ENCODE data around the gene PAOX. TPM values are rescaled to one million over a fixed set of nuclear protein-coding genes. Genes with fewer than 3 reads are reported as not detected.

Gene PAOX
- total RNA-seq (2014; rRNA removed; shearing (Covaris generic)): 8.7 and 8.8 TPM in 2 replicates
- polyA plus RNA-seq (2016; fragmentation: Nextera tagmentation; extraction: Ambion mirVana): 4.1 and 6.1 TPM in 2 replicates
- long read RNA-seq, partial matches to known transcripts: 1 of 6 reads
- long read RNA-seq, other reads (novel, unspliced or antisense): 0 of 6 reads

DNA sequence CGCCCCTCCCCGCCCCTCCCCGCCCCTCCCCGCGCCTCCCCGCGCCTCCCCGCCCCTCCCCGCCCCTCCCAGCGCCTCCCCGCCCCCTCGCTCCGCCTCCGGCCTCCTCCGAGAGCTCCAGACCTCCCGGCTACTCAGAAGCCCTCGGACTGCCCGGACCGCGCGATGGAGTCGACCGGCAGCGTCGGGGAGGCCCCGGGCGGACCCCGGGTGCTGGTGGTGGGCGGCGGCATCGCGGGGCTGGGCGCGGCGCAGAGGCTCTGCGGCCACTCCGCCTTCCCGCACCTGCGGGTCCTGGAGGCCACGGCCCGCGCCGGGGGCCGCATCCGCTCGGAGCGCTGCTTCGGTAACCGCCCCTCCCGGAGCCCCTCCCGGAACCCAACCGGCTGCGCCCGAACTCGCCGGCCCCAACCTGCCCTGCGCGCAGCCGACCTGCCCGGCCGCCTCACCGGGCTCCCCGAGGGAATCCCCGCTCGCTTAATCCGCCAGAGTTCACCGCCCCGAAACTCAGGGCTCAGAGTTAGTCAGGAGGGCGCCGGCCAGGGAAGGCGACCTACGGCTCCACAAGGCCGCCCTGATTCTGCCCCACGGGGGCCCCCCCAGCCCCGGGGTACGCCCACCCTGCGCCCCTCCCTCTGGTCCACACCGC lies at the start of gene PAOX:
PAOX (plus strand) TSS at position 111 of the 649 bp plus-strand sequence; CDS start at position 166, 55 bp downstream.
- no peaks in the 10 kb centered on the region for H3K4me1 Mint-ChIP-seq
- peak within 1 kb of the TSS; percentile 77 for H3K4me3 Mint-ChIP-seq
- ATAC-seq: peak; percentile 65
- H3K36me3 Mint-ChIP-seq (ENCODE audit: low read depth): no peaks in the 10 kb centered on the region
- TF ChIP-seq JUNB (IDR thresholded peaks at IDR 0.05; ENCODE audit: unreplicated experiment) (no peak), EZH2 (IDR thresholded peaks at IDR 0.05; ENCODE audit: low read depth, unreplicated experiment) (peak; percentile 47), EZH2phosphoT487 (IDR thresholded peaks at IDR 0.05; ENCODE audit: unreplicated experiment) (no peak), NANOG (IDR thresholded peaks at IDR 0.05; ENCODE audit: borderline replicate concordance) (no peak), CTCF (conservative IDR thresholded peaks at IDR 0.05; ENCODE audit: low read depth in 2 of 2) (no peak), POLR2AphosphoS5 (IDR thresholded peaks at IDR 0.05; ENCODE audit: low read depth) (peak; percentile 70), ZNF114 (CRISPR knock-in tag; IDR thresholded peaks at IDR 0.05) (no peak), ZNF331 (CRISPR knock-in tag; IDR thresholded peaks at IDR 0.05; ENCODE audit: low read depth) (no peak), CREB1 (CRISPR knock-in tag; IDR thresholded peaks at IDR 0.05; ENCODE audit: low read depth) (no peak), REST (IDR thresholded peaks at IDR 0.05; ENCODE audit: unreplicated experiment) (no peak), STAT1 (IDR thresholded peaks at IDR 0.05; ENCODE audit: unreplicated experiment) (no peak)
- TF ChIP-seq, protein P1, sequence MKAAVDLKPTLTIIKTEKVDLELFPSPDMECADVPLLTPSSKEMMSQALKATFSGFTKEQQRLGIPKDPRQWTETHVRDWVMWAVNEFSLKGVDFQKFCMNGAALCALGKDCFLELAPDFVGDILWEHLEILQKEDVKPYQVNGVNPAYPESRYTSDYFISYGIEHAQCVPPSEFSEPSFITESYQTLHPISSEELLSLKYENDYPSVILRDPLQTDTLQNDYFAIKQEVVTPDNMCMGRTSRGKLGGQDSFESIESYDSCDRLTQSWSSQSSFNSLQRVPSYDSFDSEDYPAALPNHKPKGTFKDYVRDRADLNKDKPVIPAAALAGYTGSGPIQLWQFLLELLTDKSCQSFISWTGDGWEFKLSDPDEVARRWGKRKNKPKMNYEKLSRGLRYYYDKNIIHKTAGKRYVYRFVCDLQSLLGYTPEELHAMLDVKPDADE (IDR thresholded peaks at IDR 0.05): no peak
- TF ChIP-seq, protein P2, sequence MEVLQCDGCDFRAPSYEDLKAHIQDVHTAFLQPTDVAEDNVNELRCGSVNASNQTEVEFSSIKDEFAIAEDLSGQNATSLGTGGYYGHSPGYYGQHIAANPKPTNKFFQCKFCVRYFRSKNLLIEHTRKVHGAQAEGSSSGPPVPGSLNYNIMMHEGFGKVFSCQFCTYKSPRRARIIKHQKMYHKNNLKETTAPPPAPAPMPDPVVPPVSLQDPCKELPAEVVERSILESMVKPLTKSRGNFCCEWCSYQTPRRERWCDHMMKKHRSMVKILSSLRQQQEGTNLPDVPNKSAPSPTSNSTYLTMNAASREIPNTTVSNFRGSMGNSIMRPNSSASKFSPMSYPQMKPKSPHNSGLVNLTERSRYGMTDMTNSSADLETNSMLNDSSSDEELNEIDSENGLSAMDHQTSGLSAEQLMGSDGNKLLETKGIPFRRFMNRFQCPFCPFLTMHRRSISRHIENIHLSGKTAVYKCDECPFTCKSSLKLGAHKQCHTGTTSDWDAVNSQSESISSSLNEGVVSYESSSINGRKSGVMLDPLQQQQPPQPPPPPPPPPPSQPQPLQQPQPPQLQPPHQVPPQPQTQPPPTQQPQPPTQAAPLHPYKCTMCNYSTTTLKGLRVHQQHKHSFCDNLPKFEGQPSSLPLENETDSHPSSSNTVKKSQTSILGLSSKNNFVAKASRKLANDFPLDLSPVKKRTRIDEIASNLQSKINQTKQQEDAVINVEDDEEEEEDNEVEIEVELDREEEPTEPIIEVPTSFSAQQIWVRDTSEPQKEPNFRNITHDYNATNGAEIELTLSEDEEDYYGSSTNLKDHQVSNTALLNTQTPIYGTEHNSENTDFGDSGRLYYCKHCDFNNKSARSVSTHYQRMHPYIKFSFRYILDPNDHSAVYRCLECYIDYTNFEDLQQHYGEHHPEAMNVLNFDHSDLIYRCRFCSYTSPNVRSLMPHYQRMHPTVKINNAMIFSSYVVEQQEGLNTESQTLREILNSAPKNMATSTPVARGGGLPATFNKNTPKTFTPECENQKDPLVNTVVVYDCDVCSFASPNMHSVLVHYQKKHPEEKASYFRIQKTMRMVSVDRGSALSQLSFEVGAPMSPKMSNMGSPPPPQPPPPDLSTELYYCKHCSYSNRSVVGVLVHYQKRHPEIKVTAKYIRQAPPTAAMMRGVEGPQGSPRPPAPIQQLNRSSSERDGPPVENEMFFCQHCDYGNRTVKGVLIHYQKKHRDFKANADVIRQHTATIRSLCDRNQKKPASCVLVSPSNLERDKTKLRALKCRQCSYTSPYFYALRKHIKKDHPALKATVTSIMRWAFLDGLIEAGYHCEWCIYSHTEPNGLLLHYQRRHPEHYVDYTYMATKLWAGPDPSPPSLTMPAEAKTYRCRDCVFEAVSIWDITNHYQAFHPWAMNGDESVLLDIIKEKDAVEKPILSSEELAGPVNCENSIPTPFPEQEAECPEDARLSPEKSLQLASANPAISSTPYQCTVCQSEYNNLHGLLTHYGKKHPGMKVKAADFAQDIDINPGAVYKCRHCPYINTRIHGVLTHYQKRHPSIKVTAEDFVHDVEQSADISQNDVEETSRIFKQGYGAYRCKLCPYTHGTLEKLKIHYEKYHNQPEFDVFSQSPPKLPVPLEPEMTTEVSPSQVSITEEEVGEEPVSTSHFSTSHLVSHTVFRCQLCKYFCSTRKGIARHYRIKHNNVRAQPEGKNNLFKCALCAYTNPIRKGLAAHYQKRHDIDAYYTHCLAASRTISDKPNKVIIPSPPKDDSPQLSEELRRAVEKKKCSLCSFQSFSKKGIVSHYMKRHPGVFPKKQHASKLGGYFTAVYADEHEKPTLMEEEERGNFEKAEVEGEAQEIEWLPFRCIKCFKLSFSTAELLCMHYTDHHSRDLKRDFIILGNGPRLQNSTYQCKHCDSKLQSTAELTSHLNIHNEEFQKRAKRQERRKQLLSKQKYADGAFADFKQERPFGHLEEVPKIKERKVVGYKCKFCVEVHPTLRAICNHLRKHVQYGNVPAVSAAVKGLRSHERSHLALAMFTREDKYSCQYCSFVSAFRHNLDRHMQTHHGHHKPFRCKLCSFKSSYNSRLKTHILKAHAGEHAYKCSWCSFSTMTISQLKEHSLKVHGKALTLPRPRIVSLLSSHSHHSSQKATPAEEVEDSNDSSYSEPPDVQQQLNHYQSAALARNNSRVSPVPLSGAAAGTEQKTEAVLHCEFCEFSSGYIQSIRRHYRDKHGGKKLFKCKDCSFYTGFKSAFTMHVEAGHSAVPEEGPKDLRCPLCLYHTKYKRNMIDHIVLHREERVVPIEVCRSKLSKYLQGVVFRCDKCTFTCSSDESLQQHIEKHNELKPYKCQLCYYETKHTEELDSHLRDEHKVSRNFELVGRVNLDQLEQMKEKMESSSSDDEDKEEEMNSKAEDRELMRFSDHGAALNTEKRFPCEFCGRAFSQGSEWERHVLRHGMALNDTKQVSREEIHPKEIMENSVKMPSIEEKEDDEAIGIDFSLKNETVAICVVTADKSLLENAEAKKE (CRISPR knock-in tag; IDR thresholded peaks at IDR 0.05): no peak
- no peaks in the 10 kb centered on the region; the same call in 1 of the 2 replicates for H4K20me1 ChIP-seq (replicated peaks; ENCODE audit: insufficient read depth)
- H2AFZ ChIP-seq: peak within 1 kb of the TSS; percentile 93
- H3K36me3 ChIP-seq (ENCODE audit: insufficient read depth): no peaks in the 10 kb centered on the region
- H3K79me2 ChIP-seq (replicated peaks; ENCODE audit: insufficient read depth): no peaks in the 10 kb centered on the region
- H3K9me3 Mint-ChIP-seq: no peaks in the 10 kb centered on the region; the same call in 2 of the 3 replicates
- H3K27ac ChIP-seq (ENCODE audit: low read depth): no peak within 1 kb of the TSS
- H3K9me2 ChIP-seq (ENCODE audit: insufficient read depth): no peaks in the 10 kb centered on the region
- no peak within 1 kb of the TSS for H3K27ac Mint-ChIP-seq
- peaks cover 36% of the 10 kb centered on the region for H3K27me3 Mint-ChIP-seq (ENCODE audit: insufficient read depth, low read depth, poor library complexity)
- no peaks in the 10 kb centered on the region for H3F3A ChIP-seq (replicated peaks; ENCODE audit: low read depth)
- H3K4me1 ChIP-seq (ENCODE audit: insufficient read depth): peaks cover 5% of the 10 kb centered on the region; the same call in 1 of the 2 replicates
- H3K4me3 ChIP-seq: peak within 1 kb of the TSS; percentile 74
- peak within 1 kb of the TSS; percentile 96 for H3K4me2 ChIP-seq
- H3K27me3 ChIP-seq (ENCODE audit: insufficient read depth): peaks cover 54% of the 10 kb centered on the region
- peak; percentile 77 for DNase-seq (ENCODE audit: low spot score)

All from GM23338 (cell line).